HepG2 (cell line): ENCODE results near the gene GSAP. TPM values are rescaled to one million over a fixed set of nuclear protein-coding genes. Genes with fewer than 3 reads are reported as not detected.

Experiments
- ATAC-seq: fragments of 200-7000 bp; cut with Tn5 transposase; 3 replicates; pipeline ENCODE4 v1.9.1; 2020; ENCODE audit warnings: mild to moderate bottlenecking, moderate library complexity
- BruUV-seq: library from RNA; stranded (reverse); fragments of 400-500 nt; replicated peaks from 2 replicates; lab custom pipeline; 2021; lab: Mats Ljungman, UMichigan
- CTCF ChIA-PET: fragments of 300-600 bp; formaldehyde crosslinking; extraction: SDS; loops from one replicate; lab custom pipeline; 2021; ENCODE audit warnings: low total read pairs, inconsistent platforms, low intra/inter-chr PET ratio; lab: Yijun Ruan, JAX
- POLR2A ChIA-PET: fragments of 350-600 bp; sonication (Branson Sonifier 250); formaldehyde crosslinking; loops from one replicate; lab custom pipeline; 2020; ENCODE audit warnings: antibody characterized with exemption, inconsistent platforms; lab: Yijun Ruan, JAX
- DNase-seq: peaks from one replicate; pipeline ENCODE4 v3.0.0-alpha.2; 2015; ENCODE audit warnings: low spot score
- FAIRE-seq: peaks from 3 replicates; lab custom pipeline; 2011; peaks lifted over from hg19 to GRCh38; lab: Jason Lieb, UNC
- H2AFZ ChIP-seq: one replicate; pipeline ENCODE4 v1.6.1; 2011; ENCODE audit warnings: low read length, inconsistent platforms
- H3K27ac ChIP-seq: fragments of 300-600 bp; 3 replicates; pipeline ENCODE4 v1.8.0; 2011; ENCODE audit warnings: mixed run types, mild to moderate bottlenecking, mixed read lengths, low read length, inconsistent platforms; ENCODE audit not compliant: insufficient read depth; ENCODE audit errors: extremely low read length
- H3K27me3 ChIP-seq, 2 experiments: fragments of 200-600 bp in 1 of 2; 2 replicates in 1 of 2; 3 replicates in 1 of 2; pipeline versions ENCODE4 v1.6.0 to v1.8.0; 2011; ENCODE audit warnings: low read length in 2 of 2, mild to moderate bottlenecking in 2 of 2, moderate library complexity in 2 of 2, inconsistent platforms in 1 of 2; ENCODE audit not compliant: insufficient read depth in 2 of 2, control insufficient read depth in 1 of 2
- H3K36me3 ChIP-seq, 2 experiments: fragments of 200-600 bp in 1 of 2; replicated peaks in 1 of 2; 2 replicates in 1 of 2; 3 replicates in 1 of 2; pipeline versions ENCODE4 v1.5.1 to v1.8.0; 2011; ENCODE audit warnings: low read length in 2 of 2, inconsistent platforms in 1 of 2; ENCODE audit not compliant: insufficient read depth in 2 of 2, control insufficient read depth in 1 of 2
- H3K4me1 ChIP-seq: 2 replicates; pipeline ENCODE4 v1.5.1; 2012; ENCODE audit warnings: low read length, inconsistent platforms; ENCODE audit not compliant: insufficient read depth
- H3K4me2 ChIP-seq: 2 replicates; pipeline ENCODE4 v1.6.0; 2011; ENCODE audit warnings: low read depth, low read length, inconsistent platforms
- H3K4me3 ChIP-seq, 3 experiments: fragments of 200-600 bp in 1 of 3; sonication (generic), shearing (Covaris generic) in 1 of 3; replicated peaks in 1 of 3; 2 replicates each; pipeline ENCODE4 v1.5.1; 2011 to 2016; ENCODE audit warnings: low read length in 3 of 3, inconsistent platforms in 2 of 3, low read depth in 2 of 3, mild to moderate bottlenecking in 2 of 3, control low read depth in 1 of 3, mixed read lengths in 1 of 3; ENCODE audit not compliant: insufficient read depth in 1 of 3
- H3K79me2 ChIP-seq: one replicate; pipeline ENCODE4 v1.6.1; 2011; ENCODE audit warnings: low read length, inconsistent platforms; ENCODE audit not compliant: insufficient read depth
- H3K9ac ChIP-seq: 2 replicates; pipeline ENCODE4 v1.6.0; 2011; ENCODE audit warnings: mild to moderate bottlenecking, low read depth, low read length, inconsistent platforms; ENCODE audit not compliant: insufficient read depth
- H3K9me3 ChIP-seq: 2 replicates; pipeline ENCODE4 v1.5.1; 2012; ENCODE audit warnings: mild to moderate bottlenecking, low read length
- H4K20me1 ChIP-seq: 2 replicates; pipeline ENCODE4 v1.6.0; 2011; ENCODE audit warnings: inconsistent platforms, mild to moderate bottlenecking, low read length, moderate library complexity; ENCODE audit not compliant: insufficient read depth
- ARID5B ChIP-seq: IDR thresholded peaks from 2 replicates; pipeline ENCODE4 v1.4.0; 2020; ENCODE audit warnings: mild to moderate bottlenecking, missing genetic modification reagents
- KDM4B ChIP-seq: sonication (generic); formaldehyde crosslinking; IDR thresholded peaks from 2 replicates; pipeline ENCODE4 v1.4.0; 2020; ENCODE audit warnings: missing genetic modification reagents
- MEIS1 ChIP-seq: sonication (generic); formaldehyde crosslinking; IDR thresholded peaks from 2 replicates; pipeline ENCODE4 v1.9.0; 2021; ENCODE audit warnings: mild to moderate bottlenecking, missing genetic modification reagents, moderate library complexity, borderline replicate concordance
- RNF2 ChIP-seq: fragments of 450-650 bp; conservative IDR thresholded peaks from 2 replicates; pipeline ENCODE4 v1.6.1; 2016; ENCODE audit warnings: low read depth
- TFDP1 ChIP-seq: IDR thresholded peaks from 2 replicates; pipeline ENCODE4 v1.6.1; 2016; ENCODE audit warnings: missing compliant biosample characterization, missing genetic modification reagents, borderline replicate concordance
- ZNF512B ChIP-seq: sonication (generic); formaldehyde crosslinking; IDR thresholded peaks from 2 replicates; pipeline ENCODE4 v1.5.1; 2020; ENCODE audit warnings: missing genetic modification reagents, mild to moderate bottlenecking, borderline replicate concordance
- ZNF598 ChIP-seq: sonication (generic); formaldehyde crosslinking; IDR thresholded peaks from 2 replicates; pipeline ENCODE4 v1.5.1; 2020; ENCODE audit warnings: mild to moderate bottlenecking, missing genetic modification reagents, borderline replicate concordance
- WGBS: methylation state at CpG from one replicate; pipeline ENCODE4 v1.1.6; 2017; ENCODE audit warnings: low lambda C conversion rate; 5-methylcytosine and 5-hydroxymethylcytosine counted together
- in situ Hi-C: cut with HindIII; loops from 2 replicates; pipeline ENCODE4 v1.10.0; 2017; ENCODE audit warnings: low pct_unique_long_range_greater_than_20kb; ENCODE audit not compliant: extremely low pct_ligation_motif_present
- intact Hi-C: fragments of 100-400 bp; cut with micrococcal nuclease; formaldehyde crosslinking; loops from one replicate; pipeline ENCODE4 v1.10.0; 2022; ENCODE audit not compliant: unreplicated experiment
- polyA plus RNA-seq, 8 experiments: library from polyadenylated mRNA; depleted of rRNA in 3 of 8; stranded (reverse) in 7 of 8; unstranded in 1 of 8; fragments of >200 nt; fragmentation: Illumina TruSeq in 4 of 8; extraction: Trizol in 4 of 8; gene quantifications; 2 replicates each; pipeline versions ENCODE4 v1.2.1 to v1.2.3, GENCODE V29; 2011 to 2016; ENCODE audit warnings: low read depth in 4 of 8, missing spikeins in 1 of 8, mixed read lengths in 1 of 8; ENCODE audit not compliant: insufficient read depth in 1 of 8
- total RNA-seq, 5 experiments: library from RNA; depleted of rRNA; stranded (reverse); fragments of >200 nt; fragmentation: Illumina TruSeq; extraction: Trizol; gene quantifications; 2 replicates each; pipeline ENCODE4 v1.2.3, GENCODE V29; 2016; ENCODE audit warnings: low read depth in 1 of 5

The GSAP gene
- total and polyA plus RNA-seq, 2 of the 13 experiments (the other 11 are each of a cell fraction or from before 2014, with no cell fraction given): 34.6 to 40.6 TPM

- ChIA-PET CTCF (no interaction called here), POLR2A (no interaction called here)
- no peaks in the 10 kb centered on the region for H3K9me3 ChIP-seq
- H3K4me1 ChIP-seq: peaks cover 33% of the 10 kb centered on the region
- peak overlapping the region; percentile 19 for H3K27ac ChIP-seq
- in situ Hi-C loops (no loop called here), intact Hi-C loops (no loop called here)
- ATAC-seq (no peak), FAIRE-seq (no peak), DNase-seq (peak; percentile 11)
- no peaks in the 10 kb centered on the region for H3K79me2 ChIP-seq
- BruUV-seq: no TSS peak
- TF ChIP-seq TFDP1 (CRISPR knock-in tag): no peak
- TF ChIP-seq ZNF512B (CRISPR knock-in tag): no peak
- no peak for TF ChIP-seq ARID5B (CRISPR knock-in tag)
- TF ChIP-seq KDM4B: no peak
- no peak for TF ChIP-seq ZNF598 (CRISPR knock-in tag)
- TF ChIP-seq MEIS1 (CRISPR knock-in tag): no peak
- TF ChIP-seq RNF2: no peak
- no peak overlapping the region for H3K9ac ChIP-seq
- H4K20me1 ChIP-seq: no peaks in the 10 kb centered on the region
- peaks cover 9 to 57% of the 10 kb centered on the region in 2 experiments for H3K36me3 ChIP-seq
- no peak overlapping the region for H3K4me3 ChIP-seq
- H2AFZ ChIP-seq: no peak overlapping the region
- no peaks in the 10 kb centered on the region for H3K27me3 ChIP-seq
- WGBS: 86% methylated on average over 6 of the region's 6 CpGs
- no peak overlapping the region for H3K4me2 ChIP-seq
These were observed 32.8 kb downstream of the GSAP start for GRCh38 chr7:77383333-77383740.
